Adrenal gland (tissue), 5 donors: ENCODE data around the gene UCP2.

Experiments used
- POLR2A ChIP-seq, 2 donors: fragments of 450-650 bp; IDR thresholded peaks; one replicate each; pipeline ENCODE4 v1.6.1; 2017; ENCODE audit warnings: antibody characterized with exemption in 2 of 2, mild to moderate bottlenecking in 2 of 2, moderate library complexity in 1 of 2
- TF ChIP-seq, protein P1 (sequence below), 6 experiments: fragments of 450-650 bp in 4 of 6; fragments of 200-600 bp in 2 of 6; sonication (generic) in 1 of 6; IDR thresholded peaks; 1 replicate in 5 of 6; 2 replicates in 1 of 6; pipeline versions ENCODE4 v1.5.1 to v1.8.0; 2016 to 2021; ENCODE audit warnings: antibody characterized with exemption in 6 of 6, mild to moderate bottlenecking in 2 of 6, moderate library complexity in 1 of 6
- donor health status: DM: no; HTN: no; CAD: no.

DNA sequence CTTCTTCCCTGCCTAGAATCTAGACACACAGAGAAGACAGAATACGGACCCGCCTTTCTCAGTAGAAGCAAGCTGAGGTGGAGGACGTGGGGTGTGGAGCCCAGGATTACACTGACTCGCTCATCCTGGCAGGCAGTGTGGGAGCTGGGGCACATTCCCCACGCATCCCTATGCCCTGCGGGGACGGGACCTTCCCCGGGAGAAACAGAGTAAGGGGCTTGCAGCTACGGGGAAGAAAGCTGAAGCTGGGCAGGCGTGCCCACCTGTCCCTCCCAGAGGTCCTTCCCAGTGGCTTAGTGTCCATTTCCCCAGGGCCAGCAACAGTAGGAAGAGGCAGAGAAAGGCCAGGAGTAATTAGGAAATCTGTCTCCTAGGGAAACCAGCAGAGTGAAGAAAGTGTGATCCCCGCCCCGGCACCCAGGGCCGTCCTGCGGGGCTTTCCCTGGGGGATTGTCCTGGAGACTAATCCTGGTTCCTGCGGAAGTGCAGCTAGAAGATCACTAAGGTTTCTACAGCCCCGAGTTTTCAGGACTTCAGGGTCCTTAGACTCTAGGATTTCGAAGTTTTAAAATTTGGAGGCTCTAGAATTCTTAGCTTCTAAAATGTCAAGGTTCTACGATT is 24.0 kb downstream of the UCP2 start:
- TF ChIP-seq, protein P1, sequence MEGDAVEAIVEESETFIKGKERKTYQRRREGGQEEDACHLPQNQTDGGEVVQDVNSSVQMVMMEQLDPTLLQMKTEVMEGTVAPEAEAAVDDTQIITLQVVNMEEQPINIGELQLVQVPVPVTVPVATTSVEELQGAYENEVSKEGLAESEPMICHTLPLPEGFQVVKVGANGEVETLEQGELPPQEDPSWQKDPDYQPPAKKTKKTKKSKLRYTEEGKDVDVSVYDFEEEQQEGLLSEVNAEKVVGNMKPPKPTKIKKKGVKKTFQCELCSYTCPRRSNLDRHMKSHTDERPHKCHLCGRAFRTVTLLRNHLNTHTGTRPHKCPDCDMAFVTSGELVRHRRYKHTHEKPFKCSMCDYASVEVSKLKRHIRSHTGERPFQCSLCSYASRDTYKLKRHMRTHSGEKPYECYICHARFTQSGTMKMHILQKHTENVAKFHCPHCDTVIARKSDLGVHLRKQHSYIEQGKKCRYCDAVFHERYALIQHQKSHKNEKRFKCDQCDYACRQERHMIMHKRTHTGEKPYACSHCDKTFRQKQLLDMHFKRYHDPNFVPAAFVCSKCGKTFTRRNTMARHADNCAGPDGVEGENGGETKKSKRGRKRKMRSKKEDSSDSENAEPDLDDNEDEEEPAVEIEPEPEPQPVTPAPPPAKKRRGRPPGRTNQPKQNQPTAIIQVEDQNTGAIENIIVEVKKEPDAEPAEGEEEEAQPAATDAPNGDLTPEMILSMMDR (IDR thresholded peaks at IDR 0.05) = no peak
- no peak for TF ChIP-seq POLR2A (IDR thresholded peaks at IDR 0.05)
